CD8-positive, alpha-beta memory T cell (primary cell): ENCODE results near the gene ESRRG. TPM values are rescaled to one million over a fixed set of nuclear protein-coding genes. Genes with fewer than 3 reads are reported as not detected.

Experiments
- CTCF ChIA-PET: fragments of 350-600 bp; sonication (Branson Sonifier 250); formaldehyde crosslinking; loops from one replicate; lab custom pipeline; 2021; ENCODE audit warnings: antibody characterized with exemption; lab: Charles Lee
- POLR2A ChIA-PET: fragments of 350-600 bp; sonication (Branson Sonifier 250); formaldehyde crosslinking; loops from one replicate; lab custom pipeline; 2021; ENCODE audit warnings: antibody characterized with exemption; lab: Charles Lee
- DNase-seq, 5 donors: peaks; one replicate each; pipeline versions ENCODE4 v3.0.0 to v3.0.0-alpha.2; 2020 to 2022; ENCODE audit warnings: mixed read lengths in 1 of 5
- H3K27ac ChIP-seq: one replicate; pipeline ENCODE4 v1.7.0; 2013; ENCODE audit warnings: low read depth, mild to moderate bottlenecking, low read length, moderate library complexity
- H3K27me3 ChIP-seq: 2 replicates; pipeline ENCODE4 v1.7.0; 2013; ENCODE audit warnings: low read length, mild to moderate bottlenecking; ENCODE audit not compliant: insufficient read depth, poor library complexity, severe bottlenecking
- H3K36me3 ChIP-seq: 2 replicates; pipeline ENCODE4 v1.7.0; 2013; ENCODE audit warnings: mild to moderate bottlenecking, low read length, moderate library complexity; ENCODE audit not compliant: insufficient read depth
- H3K4me1 ChIP-seq: 2 replicates; pipeline ENCODE4 v1.7.0; 2013; ENCODE audit warnings: mild to moderate bottlenecking, low read length, moderate library complexity; ENCODE audit not compliant: insufficient read depth
- H3K4me3 ChIP-seq: 2 replicates; pipeline ENCODE4 v1.7.0; 2013; ENCODE audit warnings: mild to moderate bottlenecking, low read length
- H3K9me3 ChIP-seq: 2 replicates; pipeline ENCODE4 v1.7.0; 2013; ENCODE audit warnings: mild to moderate bottlenecking, low read length
- H3K27ac Mint-ChIP-seq, 8 donors: one replicate each; pipeline ENCODE4 v1.8.0; 2020 to 2021; ENCODE audit warnings: mixed read lengths in 8 of 8, mild to moderate bottlenecking in 6 of 8, inconsistent platforms in 3 of 8, moderate library complexity in 3 of 8
- H3K27me3 Mint-ChIP-seq, 2 donors: one replicate each; pipeline ENCODE4 v1.8.0; 2020 to 2021; ENCODE audit warnings: mixed read lengths in 2 of 2, mild to moderate bottlenecking in 1 of 2, moderate library complexity in 1 of 2
- H3K36me3 Mint-ChIP-seq, 3 donors: one replicate each; pipeline ENCODE4 v1.8.0; 2020 to 2021; ENCODE audit warnings: mixed read lengths in 3 of 3, inconsistent platforms in 1 of 3, mild to moderate bottlenecking in 1 of 3
- H3K4me1 Mint-ChIP-seq, 3 donors: one replicate each; pipeline ENCODE4 v1.8.0; 2020 to 2021; ENCODE audit warnings: mixed read lengths in 3 of 3, inconsistent platforms in 1 of 3, mild to moderate bottlenecking in 1 of 3
- H3K4me3 Mint-ChIP-seq, 7 donors: one replicate each; pipeline ENCODE4 v1.8.0; 2020 to 2021; ENCODE audit warnings: mixed read lengths in 7 of 7, mild to moderate bottlenecking in 6 of 7, moderate library complexity in 4 of 7, inconsistent platforms in 2 of 7
- H3K9me3 Mint-ChIP-seq, 5 donors: one replicate each; pipeline ENCODE4 v1.8.0; 2020 to 2022; ENCODE audit warnings: mixed read lengths in 5 of 5, mild to moderate bottlenecking in 3 of 5, moderate library complexity in 2 of 5, inconsistent platforms in 1 of 5
- polyA plus RNA-seq: library from polyadenylated mRNA; unstranded; fragments of 300-500 nt; fragmentation: Illumina TruSeq; gene quantifications from one replicate; pipeline ENCODE4 v1.2.3, GENCODE V29; 2021
- total RNA-seq, 2 experiments: library from RNA; stranded (reverse); gene quantifications; one replicate each; pipeline ENCODE4 v1.2.3, GENCODE V29; 2021

The ESRRG gene
- total and polyA plus RNA-seq, 3 experiments from 2014 or later = not detected

DNA sequence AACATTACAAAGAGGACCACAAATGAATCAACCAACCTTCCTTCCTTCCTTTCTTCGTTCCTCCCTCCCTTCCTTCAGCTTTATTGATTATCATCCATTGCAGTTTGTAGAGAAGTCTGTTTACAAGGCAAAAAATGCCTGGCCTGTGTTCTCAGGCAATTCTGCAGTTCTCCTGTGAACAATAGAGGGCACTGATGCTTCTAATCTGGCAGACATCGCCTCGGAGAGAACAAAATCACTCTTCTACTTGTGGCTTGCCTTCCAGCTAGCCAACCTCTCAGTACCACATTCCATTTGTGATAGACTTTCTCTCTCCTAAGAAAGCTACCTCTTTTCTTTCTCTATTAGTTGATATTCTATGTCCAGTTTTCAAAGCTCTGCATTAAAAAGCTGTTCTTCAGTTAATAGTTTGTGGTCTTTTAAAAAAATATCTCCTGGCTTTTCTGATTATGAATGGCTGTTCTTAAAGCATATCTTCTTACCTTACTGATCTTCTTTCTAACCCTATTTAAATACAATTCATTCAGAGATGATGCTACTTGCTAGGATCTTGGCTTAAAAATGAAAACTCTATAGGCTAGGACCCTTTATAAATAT, 26.9 kb upstream of the ESRRG start:
- peaks cover 3 to 16% (median 4%) of the 10 kb centered on the region in 5 donors for H3K9me3 Mint-ChIP-seq
- no peaks in the 10 kb centered on the region for H3K4me1 Mint-ChIP-seq
- no peak for DNase-seq
- no peak overlapping the region for H3K4me3 Mint-ChIP-seq
- Histone ChIP-seq H3K27me3 (no peaks in the 10 kb centered on the region), H3K9me3 (no peaks in the 10 kb centered on the region), H3K27ac (no peak overlapping the region), H3K4me3 (no peak overlapping the region), H3K36me3 (no peaks in the 10 kb centered on the region), H3K4me1 (no peaks in the 10 kb centered on the region)
- peaks cover 0 to 1% of the 10 kb centered on the region in 2 donors for H3K27me3 Mint-ChIP-seq
- no peak overlapping the region for H3K27ac Mint-ChIP-seq
- no peaks in the 10 kb centered on the region for H3K36me3 Mint-ChIP-seq
- ChIA-PET CTCF (no interaction called here), POLR2A (no interaction called here)

DNA sequence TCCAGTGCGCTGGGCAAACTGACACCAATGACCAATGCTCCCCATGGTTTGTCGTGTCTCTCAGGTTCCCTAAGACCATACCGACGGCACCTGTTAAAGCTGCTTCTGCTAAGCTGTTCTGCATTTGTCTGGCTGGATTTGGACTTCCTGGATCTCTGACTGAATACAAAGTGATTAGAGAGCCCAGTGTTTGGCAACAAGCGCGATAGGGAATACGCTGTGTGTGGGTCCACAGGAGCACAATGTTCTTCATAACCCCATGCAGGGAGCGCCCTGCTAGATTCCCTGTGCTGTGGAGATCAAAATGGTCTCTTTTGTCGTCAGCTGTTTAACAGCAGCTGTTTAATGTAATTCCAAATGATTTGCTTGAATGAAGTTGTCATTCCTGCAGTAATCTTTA, 26.0 kb upstream of the ESRRG start:
- H3K27ac Mint-ChIP-seq = no peak overlapping the region
- Histone ChIP-seq H3K9me3 (no peaks in the 10 kb centered on the region), H3K27me3 (no peaks in the 10 kb centered on the region), H3K4me3 (no peak overlapping the region), H3K36me3 (no peaks in the 10 kb centered on the region), H3K4me1 (no peaks in the 10 kb centered on the region), H3K27ac (no peak overlapping the region)
- DNase-seq = no peak
- ChIA-PET CTCF (no interaction called here), POLR2A (no interaction called here)
- no peak overlapping the region for H3K4me3 Mint-ChIP-seq
- peaks cover 1 to 11% (median 3%) of the 10 kb centered on the region in 5 donors for H3K9me3 Mint-ChIP-seq
- H3K36me3 Mint-ChIP-seq = no peaks in the 10 kb centered on the region
- no peaks in the 10 kb centered on the region for H3K4me1 Mint-ChIP-seq
- H3K27me3 Mint-ChIP-seq = peaks cover 0 to 1% of the 10 kb centered on the region in 2 donors

- POLR2A ChIA-PET = no interaction called here
- CTCF ChIA-PET = no interaction called here
- H3K9me3 Mint-ChIP-seq = peaks cover 2 to 16% (median 6%) of the 10 kb centered on the region in 5 donors
- peaks cover 0 to 3% of the 10 kb centered on the region in 2 donors for H3K27me3 Mint-ChIP-seq
- H3K4me3 ChIP-seq = no peak overlapping the region
- H3K36me3 Mint-ChIP-seq = no peaks in the 10 kb centered on the region
- no peak overlapping the region for H3K27ac ChIP-seq
- H3K4me1 Mint-ChIP-seq = no peaks in the 10 kb centered on the region
- H3K27me3 ChIP-seq = no peaks in the 10 kb centered on the region
- no peak overlapping the region for H3K27ac Mint-ChIP-seq
- DNase-seq = no peak
- H3K4me3 Mint-ChIP-seq = no peak overlapping the region
- H3K9me3 ChIP-seq = no peaks in the 10 kb centered on the region
- H3K4me1 ChIP-seq = no peaks in the 10 kb centered on the region
- no peaks in the 10 kb centered on the region for H3K36me3 ChIP-seq
Measured at GRCh38 chr1:216742625-216743024, 19.4 kb upstream of the ESRRG start.

DNA sequence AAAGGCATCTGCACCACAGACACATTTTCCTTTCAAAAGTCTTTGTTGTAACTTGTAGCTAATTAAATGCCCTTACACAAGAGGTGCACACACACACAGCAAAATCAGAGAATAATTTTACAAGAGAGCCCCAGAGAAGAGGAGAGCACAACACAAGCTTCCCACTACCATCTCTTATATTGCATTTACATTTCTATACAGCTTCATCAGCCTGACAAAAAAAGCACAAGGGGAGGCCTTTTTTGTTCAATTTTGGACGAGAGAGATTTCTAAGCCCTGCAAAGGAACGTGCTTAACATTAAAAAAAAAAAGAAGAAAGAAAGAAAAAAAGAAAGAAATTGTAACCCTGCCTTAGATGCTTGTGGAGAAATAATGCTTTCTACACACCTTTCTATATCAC, 17.1 kb upstream of the ESRRG start:
- Histone ChIP-seq H3K9me3 (no peaks in the 10 kb centered on the region), H3K4me3 (no peak overlapping the region), H3K27me3 (no peaks in the 10 kb centered on the region), H3K36me3 (no peaks in the 10 kb centered on the region), H3K4me1 (no peaks in the 10 kb centered on the region), H3K27ac (no peak overlapping the region)
- Mint-ChIP-seq H3K4me1 (no peaks in the 10 kb centered on the region), H3K9me3 (peaks cover under 1 to 16% (median 7%) of the 10 kb centered on the region in 5 donors), H3K27ac (no peak overlapping the region), H3K27me3 (peaks cover 0 to 2% of the 10 kb centered on the region in 2 donors), H3K4me3 (no peak overlapping the region), H3K36me3 (no peaks in the 10 kb centered on the region)
- no peak for DNase-seq
- CTCF ChIA-PET = no interaction called here
- POLR2A ChIA-PET = no interaction called here

DNA sequence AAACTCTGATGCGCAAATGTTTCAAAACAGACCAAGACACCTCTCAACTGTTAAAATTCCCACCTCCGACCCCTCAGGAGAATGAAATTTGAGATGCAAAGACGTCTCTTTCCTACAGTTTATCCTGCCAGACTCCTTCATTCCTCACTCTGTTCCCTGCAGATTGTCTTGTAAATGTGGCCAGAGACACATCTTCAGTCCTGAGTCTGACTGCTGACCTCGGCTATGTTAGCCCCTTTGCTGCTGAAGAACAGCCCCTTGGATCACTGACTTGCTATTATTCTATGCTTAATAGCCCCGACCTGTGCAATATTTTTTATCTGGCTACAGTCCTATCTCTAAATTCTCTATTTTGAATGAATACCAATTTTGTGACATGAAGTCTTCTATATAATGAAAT, 16.6 kb upstream of the ESRRG start:
- Histone ChIP-seq H3K4me3 (no peak overlapping the region), H3K36me3 (no peaks in the 10 kb centered on the region), H3K27ac (no peak overlapping the region), H3K4me1 (no peaks in the 10 kb centered on the region), H3K9me3 (no peaks in the 10 kb centered on the region), H3K27me3 (no peaks in the 10 kb centered on the region)
- peaks cover 0 to 2% of the 10 kb centered on the region in 2 donors for H3K27me3 Mint-ChIP-seq
- H3K4me3 Mint-ChIP-seq = no peak overlapping the region
- no peaks in the 10 kb centered on the region for H3K36me3 Mint-ChIP-seq
- H3K27ac Mint-ChIP-seq = no peak overlapping the region
- ChIA-PET POLR2A (no interaction called here), CTCF (no interaction called here)
- no peak for DNase-seq
- no peaks in the 10 kb centered on the region for H3K4me1 Mint-ChIP-seq
- H3K9me3 Mint-ChIP-seq = peaks cover 0 to 16% (median 7%) of the 10 kb centered on the region in 5 donors

- H3K27ac Mint-ChIP-seq = no peak overlapping the region
- H3K27me3 Mint-ChIP-seq = no peaks in the 10 kb centered on the region
- no peaks in the 10 kb centered on the region for H3K9me3 ChIP-seq
- no peaks in the 10 kb centered on the region for H3K36me3 Mint-ChIP-seq
- peaks cover 3 to 11% (median 8%) of the 10 kb centered on the region in 5 donors for H3K9me3 Mint-ChIP-seq
- H3K4me3 Mint-ChIP-seq = no peak overlapping the region
- no peaks in the 10 kb centered on the region for H3K4me1 Mint-ChIP-seq
- CTCF ChIA-PET = no interaction called here
- no peak overlapping the region for H3K27ac ChIP-seq
- H3K4me1 ChIP-seq = no peaks in the 10 kb centered on the region
- POLR2A ChIA-PET = no interaction called here
- H3K4me3 ChIP-seq = no peak overlapping the region
- H3K27me3 ChIP-seq = no peaks in the 10 kb centered on the region
- DNase-seq = no peak
- H3K36me3 ChIP-seq = no peaks in the 10 kb centered on the region
Measured at GRCh38 chr1:216732121-216732520, 8.9 kb upstream of the ESRRG start.

DNA sequence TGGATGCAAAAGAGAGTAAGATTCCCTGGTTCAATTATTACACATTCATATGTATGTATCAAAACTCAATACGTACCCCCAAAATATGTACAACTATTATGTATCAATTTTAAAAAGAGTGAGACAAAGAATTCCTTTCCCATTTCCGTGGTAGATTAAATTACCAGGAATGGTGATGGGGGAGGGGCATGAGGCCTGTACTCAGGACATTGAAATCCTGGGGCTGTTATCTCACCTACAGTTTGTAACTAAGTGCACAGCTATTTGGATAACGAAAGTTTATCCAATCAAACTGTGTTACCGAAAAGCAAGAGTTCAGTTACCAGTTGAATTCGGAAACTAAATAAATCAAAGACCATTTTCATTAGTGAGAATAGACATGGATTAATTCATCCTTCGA, 8.3 kb upstream of the ESRRG start:
- Histone ChIP-seq H3K9me3 (no peaks in the 10 kb centered on the region), H3K4me1 (no peaks in the 10 kb centered on the region), H3K36me3 (no peaks in the 10 kb centered on the region), H3K4me3 (no peak overlapping the region), H3K27ac (no peak overlapping the region), H3K27me3 (no peaks in the 10 kb centered on the region)
- ChIA-PET CTCF (no interaction called here), POLR2A (no interaction called here)
- no peak for DNase-seq
- Mint-ChIP-seq H3K9me3 (peaks cover 3 to 11% (median 6%) of the 10 kb centered on the region in 5 donors), H3K27ac (no peak overlapping the region), H3K4me3 (no peak overlapping the region), H3K27me3 (no peaks in the 10 kb centered on the region), H3K36me3 (no peaks in the 10 kb centered on the region), H3K4me1 (no peaks in the 10 kb centered on the region)

DNA sequence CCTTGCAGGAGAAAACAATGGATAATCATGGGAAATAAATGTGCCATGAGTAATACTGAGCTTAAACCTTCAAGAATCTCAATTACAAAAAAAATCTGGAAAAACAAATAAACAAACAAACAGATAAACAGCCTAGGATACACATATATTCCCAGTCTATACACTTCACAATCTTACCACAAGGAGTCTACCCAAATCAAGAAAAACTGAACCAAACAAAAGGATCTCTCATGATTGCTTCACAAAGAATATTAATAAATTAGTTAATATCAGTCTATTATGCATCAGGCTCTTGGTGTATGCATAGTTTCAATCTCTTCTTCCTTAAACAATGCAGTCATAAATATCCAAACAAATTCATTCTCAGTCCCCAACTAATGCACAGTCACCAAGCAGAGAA, 3.2 kb upstream of the ESRRG start:
- no peaks in the 10 kb centered on the region for H3K27me3 ChIP-seq
- H3K4me3 Mint-ChIP-seq = no peak overlapping the region
- no peak for DNase-seq
- CTCF ChIA-PET = no interaction called here
- H3K4me1 Mint-ChIP-seq = peaks cover 0 to 4% (median 0%) of the 10 kb centered on the region in 3 donors
- H3K9me3 ChIP-seq = no peaks in the 10 kb centered on the region
- POLR2A ChIA-PET = no interaction called here
- no peak overlapping the region for H3K4me3 ChIP-seq
- no peaks in the 10 kb centered on the region for H3K36me3 Mint-ChIP-seq
- peaks cover 0 to 7% of the 10 kb centered on the region in 2 donors for H3K27me3 Mint-ChIP-seq
- no peak overlapping the region for H3K27ac ChIP-seq
- H3K4me1 ChIP-seq = no peaks in the 10 kb centered on the region
- no peak overlapping the region for H3K27ac Mint-ChIP-seq
- H3K9me3 Mint-ChIP-seq = peaks cover 0 to 5% (median 4%) of the 10 kb centered on the region in 5 donors
- H3K36me3 ChIP-seq = no peaks in the 10 kb centered on the region
